K562 (cell line): ENCODE measurements around the gene INO80. TPM values are rescaled to one million over a fixed set of nuclear protein-coding genes. Genes with fewer than 3 reads are reported as not detected.

Experiments used
- ATAC-seq: fragments of 200-7000 bp; cut with Tn5 transposase; 3 replicates; pipeline ENCODE4 v1.9.1; 2020; ENCODE audit warnings: moderate library complexity
- BruUV-seq: library from RNA; stranded (reverse); fragments of 400-500 nt; replicated peaks from 2 replicates; lab custom pipeline; 2021; lab: Mats Ljungman, UMichigan
- CTCF ChIA-PET: fragments of 300-600 bp; formaldehyde crosslinking; extraction: SDS; loops from one replicate; lab custom pipeline; 2021; ENCODE audit warnings: low intra/inter-chr PET ratio; lab: Yijun Ruan, JAX
- POLR2A ChIA-PET: fragments of 300-600, 350-650 bp; sonication (Branson Sonifier 250); formaldehyde crosslinking; extraction: SDS; loops from one replicate; lab custom pipeline; 2021; ENCODE audit warnings: antibody characterized with exemption, inconsistent platforms; lab: Yijun Ruan, JAX
- DNase-seq, 4 experiments: peaks; one replicate each; pipeline versions ENCODE4 v3.0.0 to v3.0.0-alpha.2; 2011 to 2018; ENCODE audit warnings: low spot score in 3 of 4, mixed read lengths in 3 of 4; ENCODE audit errors: extremely low read depth in 1 of 4
- FAIRE-seq: peaks from 2 replicates; lab custom pipeline; 2011; peaks lifted over from hg19 to GRCh38; lab: Jason Lieb, UNC
- H2AFZ ChIP-seq: 2 replicates; pipeline ENCODE4 v1.6.0; 2011; ENCODE audit warnings: low read depth, low read length, control low read depth, inconsistent platforms
- H3K27ac ChIP-seq: fragments of 200-600 bp; 3 replicates; pipeline ENCODE4 v1.8.0; 2011; ENCODE audit warnings: low read depth, mild to moderate bottlenecking, control low read depth, inconsistent platforms, low read length, moderate library complexity, mixed read lengths; ENCODE audit errors: extremely low read depth
- H3K27me3 ChIP-seq, 2 experiments: fragments of 300-600 bp in 1 of 2; 2 replicates in 1 of 2; 3 replicates in 1 of 2; pipeline versions ENCODE4 v1.6.0 to v1.8.0; 2011; ENCODE audit warnings: inconsistent platforms in 2 of 2, low read length in 2 of 2, mild to moderate bottlenecking in 1 of 2, mixed read lengths in 1 of 2, moderate library complexity in 1 of 2; ENCODE audit not compliant: control insufficient read depth in 2 of 2, insufficient read depth in 2 of 2
- H3K36me3 ChIP-seq: fragments of 300-600 bp; 3 replicates; pipeline ENCODE4 v1.8.0; 2011; ENCODE audit warnings: mild to moderate bottlenecking, low read length, inconsistent platforms; ENCODE audit not compliant: control insufficient read depth, insufficient read depth
- H3K4me1 ChIP-seq, 2 experiments: fragments of 200-600 bp in 1 of 2; replicated peaks in 1 of 2; 2 replicates in 1 of 2; 3 replicates in 1 of 2; pipeline versions ENCODE4 v1.5.1 to v1.8.0; 2011; ENCODE audit warnings: inconsistent platforms in 2 of 2, low read length in 2 of 2, mild to moderate bottlenecking in 1 of 2, mixed read lengths in 1 of 2, moderate library complexity in 1 of 2; ENCODE audit not compliant: control insufficient read depth in 2 of 2, insufficient read depth in 2 of 2
- H3K4me2 ChIP-seq: 2 replicates; pipeline ENCODE4 v1.6.1; 2011; ENCODE audit warnings: low read length, control low read depth, inconsistent platforms, mixed read lengths; ENCODE audit not compliant: insufficient read depth
- H3K4me3 ChIP-seq: fragments of 200-600 bp; sonication (generic), shearing (Covaris generic); 2 replicates; pipeline ENCODE4 v1.5.1; 2016; ENCODE audit warnings: control low read depth, inconsistent platforms
- H3K79me2 ChIP-seq: fragments of 200-600 bp; 3 replicates; pipeline ENCODE4 v1.8.0; 2011; ENCODE audit warnings: low read length, inconsistent platforms; ENCODE audit not compliant: control insufficient read depth, insufficient read depth
- H3K9ac ChIP-seq, 2 experiments: 2 replicates each; pipeline versions ENCODE4 v1.6.0 to v1.6.1; 2011; ENCODE audit warnings: low read depth in 2 of 2, low read length in 2 of 2, control low read depth in 1 of 2, inconsistent platforms in 1 of 2, mild to moderate bottlenecking in 1 of 2, mixed read lengths in 1 of 2; ENCODE audit not compliant: insufficient read depth in 1 of 2
- H3K9me1 ChIP-seq: one replicate; pipeline ENCODE4 v1.6.0; 2011; ENCODE audit warnings: inconsistent platforms, mild to moderate bottlenecking, low read length, moderate library complexity; ENCODE audit not compliant: control insufficient read depth, insufficient read depth
- H3K9me3 ChIP-seq: replicated peaks from 2 replicates; pipeline ENCODE4 v1.5.1; 2011; ENCODE audit warnings: low read depth, low read length, inconsistent platforms; ENCODE audit not compliant: control insufficient read depth, insufficient read depth
- H4K20me1 ChIP-seq: replicated peaks from 2 replicates; pipeline ENCODE4 v1.6.1; 2011; ENCODE audit warnings: low read length, inconsistent platforms, mixed read lengths; ENCODE audit not compliant: control insufficient read depth, insufficient read depth
- JUND ChIP-seq, 2 experiments: IDR thresholded peaks; 2 replicates in 1 of 2; 3 replicates in 1 of 2; pipeline ENCODE4 v1.6.1; 2011; ENCODE audit warnings: borderline replicate concordance in 2 of 2, low read depth in 2 of 2, low read length in 2 of 2, improper control_type of control experiment in 1 of 2, missing biosample characterization in 1 of 2, missing genetic modification characterization in 1 of 2, missing genetic modification reagents in 1 of 2
- NELFE ChIP-seq: IDR thresholded peaks from 2 replicates; pipeline ENCODE4 v1.6.1; 2011; ENCODE audit warnings: mild to moderate bottlenecking; ENCODE audit not compliant: insufficient read depth, insufficient read length
- NFIC ChIP-seq: fragments of 450-650 bp; IDR thresholded peaks from 2 replicates; pipeline ENCODE4 v1.6.1; 2017; ENCODE audit warnings: mild to moderate bottlenecking, inconsistent platforms
- NFIX ChIP-seq: fragments of 250-450 bp; sonication (Bioruptor Pico); IDR thresholded peaks from 2 replicates; pipeline ENCODE4 v1.4.0; 2020; ENCODE audit warnings: low read depth, mild to moderate bottlenecking, moderate library complexity
- ZBTB33 ChIP-seq: sonication (generic); formaldehyde crosslinking; IDR thresholded peaks from 2 replicates; pipeline ENCODE4 v1.8.1; 2023; ENCODE audit warnings: mild to moderate bottlenecking, missing genetic modification reagents
- ZFP36 ChIP-seq: fragments of 150-350 bp; IDR thresholded peaks from 2 replicates; pipeline ENCODE4 v1.6.1; 2018; ENCODE audit warnings: low read length, low read depth; ENCODE audit not compliant: partially characterized antibody
- ZNF316 ChIP-seq: fragments of 450-650 bp; IDR thresholded peaks from 2 replicates; pipeline ENCODE4 v1.6.1; 2016
- WGBS: fragments of 100-300 bp; shearing (Covaris generic); methylation state at CpG from one replicate; pipeline ENCODE4 v1.1.6; 2016; ENCODE audit warnings: low coverage, mixed read lengths; ENCODE audit not compliant: insufficient coverage; ENCODE audit errors: missing lambda C conversion rate; 5-methylcytosine and 5-hydroxymethylcytosine counted together
- in situ Hi-C: fragments of 300-500 bp; cut with MboI; formaldehyde crosslinking; loops from 4 replicates; pipeline ENCODE4 v1.15.0; 2018; ENCODE audit warnings: inconsistent platforms, mixed read lengths
- intact Hi-C: fragments of 100-400 bp; cut with micrococcal nuclease; formaldehyde crosslinking; loops from 2 replicates; pipeline ENCODE4 v1.14.2; 2022
- polyA plus RNA-seq, 8 experiments: library from polyadenylated mRNA; depleted of rRNA in 4 of 8; stranded (reverse) in 5 of 8; unstranded in 3 of 8; fragments of >200 nt; fragmentation: Nextera tagmentation in 2 of 8; fragmentation: Illumina TruSeq in 1 of 8; extraction: Ambion mirVana in 2 of 8; extraction: Trizol in 1 of 8; gene quantifications; 2 replicates each; pipeline versions ENCODE4 v1.2.1 to v1.2.3, GENCODE V29; 2011 to 2014; ENCODE audit warnings: inconsistent platforms in 1 of 8, missing spikeins in 1 of 8
- total RNA-seq, 7 experiments: library from RNA; depleted of rRNA in 6 of 7; stranded (reverse); fragments of >200 nt in 6 of 7; fragmentation: Illumina TruSeq in 2 of 7; extraction: Trizol in 2 of 7; gene quantifications; 2 replicates each; pipeline versions ENCODE4 v1.2.1 to v1.2.3, GENCODE V29; 2011 to 2021; ENCODE audit warnings: low replicate concordance in 1 of 7

The INO80 gene
- total and polyA plus RNA-seq, 9 of the 15 experiments (the other 6 are each of a cell fraction or from before 2014, with no cell fraction given): 1.1 to 25.7 (median 19.9) TPM

DNA sequence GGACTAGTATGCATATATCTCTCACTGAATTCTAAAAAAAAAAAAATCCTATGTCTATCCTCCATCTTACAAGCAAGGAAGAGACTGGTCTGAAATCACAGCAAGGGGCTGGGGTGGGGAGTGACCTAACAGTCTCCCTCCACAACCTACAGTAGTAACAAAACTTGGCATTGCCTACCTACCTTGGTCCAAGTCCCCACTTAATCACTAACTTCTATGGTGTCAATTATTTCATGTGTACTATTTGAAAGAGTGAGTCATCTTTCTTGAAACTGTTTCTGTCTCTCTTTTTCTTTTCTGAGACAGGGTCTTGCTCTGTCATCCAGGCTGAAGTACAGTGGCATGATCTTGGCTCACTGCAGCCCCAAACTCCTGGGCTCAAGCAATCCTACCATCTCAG, 126.0 kb downstream of the INO80 start (continued):
- TF ChIP-seq JUND (IDR thresholded peaks at IDR 0.05; ENCODE audit: borderline replicate concordance, low read depth, low read length): no peak
- no peak for TF ChIP-seq JUND (tag; IDR thresholded peaks at IDR 0.05; ENCODE audit: borderline replicate concordance, low read depth, low read length)
- no peak for TF ChIP-seq NELFE

- H2AFZ ChIP-seq: no peak overlapping the region
- H3K4me3 ChIP-seq: no peak overlapping the region
- no peaks in the 10 kb centered on the region for H3K9me3 ChIP-seq
- ChIA-PET POLR2A (no interaction called here), CTCF (no interaction called here)
- no peak overlapping the region for H3K9ac ChIP-seq
- 88% methylated on average over 4 of the region's 4 CpGs for WGBS
- H3K4me1 ChIP-seq: no peaks in the 10 kb centered on the region
- DNase-seq: no peak
- intact Hi-C loops: no loop called here
- TF ChIP-seq ZNF316 (peak; percentile 27; the same call in 1 of the 2 replicates), ZFP36 (no peak)
- TF ChIP-seq, all 486 proteins: peak for 1
- in situ Hi-C loops: no loop called here
- H3K27me3 ChIP-seq: no peaks in the 10 kb centered on the region
- no TSS peak for BruUV-seq
- no peaks in the 10 kb centered on the region for H3K79me2 ChIP-seq
- H4K20me1 ChIP-seq: no peaks in the 10 kb centered on the region; the same call in 1 of the 2 replicates
- ATAC-seq (no peak), FAIRE-seq (no peak)
- H3K27ac ChIP-seq: no peak overlapping the region
- no peaks in the 10 kb centered on the region for H3K9me1 ChIP-seq
- peaks cover 86% of the 10 kb centered on the region for H3K36me3 ChIP-seq
- H3K4me2 ChIP-seq: no peak overlapping the region
These were observed 127.9 kb downstream of the INO80 start for GRCh38 chr15:40988156-40988555.

DNA sequence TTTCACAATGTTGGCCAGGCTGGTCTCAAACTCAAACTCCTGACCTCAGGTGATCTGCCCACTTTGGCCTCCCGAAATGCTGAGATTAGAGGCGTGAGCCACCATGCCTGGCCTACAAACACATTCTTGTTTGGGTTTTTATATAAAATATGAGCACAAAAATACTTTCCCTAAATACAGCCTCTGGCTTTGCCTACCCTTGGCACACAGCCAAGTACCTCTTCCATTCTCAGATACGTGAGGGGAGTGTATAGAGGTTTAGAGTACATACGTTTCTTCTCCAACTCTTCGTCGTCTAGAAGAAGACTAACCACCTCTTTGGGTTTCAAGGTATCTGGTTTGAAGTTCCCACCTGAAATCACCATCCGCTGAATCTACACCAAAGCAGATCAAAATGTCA, 129.3 kb downstream of the INO80 start:
- CTCF ChIA-PET: no interaction called here

More for the DNA sequence above, 129.3 kb downstream of the INO80 start:
- H3K9me1 ChIP-seq: no peaks in the 10 kb centered on the region
- peak; percentile 84 for TF ChIP-seq NFIX
- peak; percentile 96 for TF ChIP-seq NFIC
- TF ChIP-seq ZBTB33 (CRISPR knock-in tag): no peak
- H3K79me2 ChIP-seq: no peaks in the 10 kb centered on the region
- 95% methylated on average over 7 of the region's 7 CpGs for WGBS
- H3K27me3 ChIP-seq: no peaks in the 10 kb centered on the region
- no peak overlapping the region for H3K9ac ChIP-seq
- H3K4me3 ChIP-seq: no peak overlapping the region
- BruUV-seq: no TSS peak
- in situ Hi-C loops: no loop called here
- no peak overlapping the region for H3K4me2 ChIP-seq
- H3K9me3 ChIP-seq: no peaks in the 10 kb centered on the region
- no peak overlapping the region for H2AFZ ChIP-seq
- H4K20me1 ChIP-seq: no peaks in the 10 kb centered on the region; the same call in 1 of the 2 replicates
- intact Hi-C loops: no loop called here
- H3K27ac ChIP-seq: no peak overlapping the region
- H3K36me3 ChIP-seq: peaks cover 86% of the 10 kb centered on the region
- no peak for FAIRE-seq
- no peaks in the 10 kb centered on the region for H3K4me1 ChIP-seq
- DNase-seq: no peak
- POLR2A ChIA-PET: no interaction called here
- no peak for ATAC-seq
